OCI-M1 (cell line): Measurements from ENCODE around the gene LAMA3.
A peak's percentile ranks its signal among the peaks of the same experiment; 100 is the strongest.

Experiments
- DNase-seq: peaks from one replicate; lab custom pipeline; 2025; lab: John Stamatoyannopoulos, UW

LAMA3 gene

GRCh38 chr18:23765931-23766330 is 76.7 kb downstream of the LAMA3 start:
- DNase-seq, result no peak

DNA sequence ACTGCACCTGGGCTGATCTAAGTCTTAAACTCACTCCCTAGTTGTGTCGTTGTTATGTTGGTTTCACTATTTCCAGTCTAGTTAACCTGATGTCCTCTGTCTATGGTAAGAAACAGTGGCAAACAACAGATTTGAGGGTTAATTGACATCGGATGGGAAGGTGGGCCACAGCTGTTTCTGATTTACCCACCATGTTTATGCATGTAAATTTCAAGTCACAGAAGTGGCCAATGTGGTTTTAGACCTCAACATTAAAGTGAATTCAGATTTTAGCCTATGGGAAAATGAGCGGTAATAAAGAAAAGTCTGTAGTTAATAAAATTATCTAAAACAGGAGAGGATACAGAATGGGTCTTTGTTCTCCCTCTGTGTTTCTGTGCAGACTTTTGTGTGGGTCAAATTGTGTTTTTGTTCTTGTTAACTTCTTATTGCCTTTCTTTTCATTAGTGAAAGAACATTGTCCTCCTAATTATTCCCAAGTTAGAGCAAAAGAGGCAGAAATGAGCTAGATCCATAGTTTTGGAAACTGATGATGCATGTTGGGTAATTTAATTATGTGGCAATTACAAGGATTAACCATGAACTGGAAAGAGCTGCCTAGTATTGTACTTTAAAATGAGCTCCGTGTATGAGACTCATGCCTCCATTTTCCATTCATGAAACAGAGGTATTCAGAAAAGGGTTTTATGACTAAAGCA is 83.2 kb downstream of the LAMA3 start:
- no peak for DNase-seq

DNA sequence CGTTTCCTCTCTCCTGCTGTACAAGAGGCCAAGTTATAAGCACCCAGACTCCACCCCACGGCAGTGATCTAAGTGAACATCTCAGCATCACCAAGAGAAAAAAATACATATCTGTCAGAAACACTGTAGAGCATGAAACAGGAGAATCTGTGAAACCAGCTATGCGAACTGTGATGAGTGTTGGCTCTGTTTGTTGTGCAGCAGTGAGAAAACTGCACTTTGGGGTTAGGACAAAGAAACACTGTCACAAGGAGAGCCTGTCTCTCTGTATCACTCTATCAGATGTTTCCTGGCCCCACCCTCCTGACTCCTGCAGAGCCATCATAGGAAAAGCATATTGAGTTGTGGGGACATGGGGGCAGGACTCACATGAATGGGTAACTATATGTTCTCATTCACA is 87.1 kb downstream of the LAMA3 start:
- no peak for DNase-seq

- DNase-seq, result no peak
Measured at GRCh38 chr18:23778828-23779227, 89.6 kb downstream of the LAMA3 start.

DNA sequence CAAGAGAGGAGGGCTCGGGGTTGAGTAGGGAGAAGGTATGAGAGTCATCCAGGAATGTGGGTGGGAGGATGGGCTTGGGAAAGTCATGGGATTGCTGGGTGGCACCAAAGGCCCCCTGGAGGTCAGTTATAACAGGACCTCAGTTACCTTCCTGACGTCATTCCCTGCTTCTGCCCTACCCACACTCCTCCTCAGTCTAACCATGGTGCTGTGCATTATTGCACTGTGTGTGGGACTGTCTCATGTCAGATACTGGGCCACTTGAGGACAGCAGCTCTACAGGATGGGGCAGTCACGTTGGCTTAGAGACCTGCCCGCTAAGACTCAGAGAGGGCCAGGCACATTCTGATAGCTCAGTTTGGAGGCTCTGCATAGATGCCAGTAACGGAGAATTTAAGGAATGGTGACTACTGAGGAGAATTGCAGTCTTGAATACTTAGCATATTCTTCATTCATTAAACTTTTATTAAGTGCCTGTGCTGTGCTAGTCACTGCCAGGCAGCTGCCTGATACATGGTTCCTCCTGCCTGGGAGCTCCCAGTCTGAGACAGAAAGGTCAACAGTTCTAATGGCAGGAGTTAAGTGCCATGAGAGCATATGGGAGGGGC is 90.5 kb downstream of the LAMA3 start:
- DNase-seq, result no peak

GRCh38 chr18:23784832-23785245 is 95.6 kb downstream of the LAMA3 start:
- DNase-seq, result no peak

GRCh38 chr18:23793051-23793450 is 103.8 kb downstream of the LAMA3 start:
- DNase-seq, result no peak

DNA sequence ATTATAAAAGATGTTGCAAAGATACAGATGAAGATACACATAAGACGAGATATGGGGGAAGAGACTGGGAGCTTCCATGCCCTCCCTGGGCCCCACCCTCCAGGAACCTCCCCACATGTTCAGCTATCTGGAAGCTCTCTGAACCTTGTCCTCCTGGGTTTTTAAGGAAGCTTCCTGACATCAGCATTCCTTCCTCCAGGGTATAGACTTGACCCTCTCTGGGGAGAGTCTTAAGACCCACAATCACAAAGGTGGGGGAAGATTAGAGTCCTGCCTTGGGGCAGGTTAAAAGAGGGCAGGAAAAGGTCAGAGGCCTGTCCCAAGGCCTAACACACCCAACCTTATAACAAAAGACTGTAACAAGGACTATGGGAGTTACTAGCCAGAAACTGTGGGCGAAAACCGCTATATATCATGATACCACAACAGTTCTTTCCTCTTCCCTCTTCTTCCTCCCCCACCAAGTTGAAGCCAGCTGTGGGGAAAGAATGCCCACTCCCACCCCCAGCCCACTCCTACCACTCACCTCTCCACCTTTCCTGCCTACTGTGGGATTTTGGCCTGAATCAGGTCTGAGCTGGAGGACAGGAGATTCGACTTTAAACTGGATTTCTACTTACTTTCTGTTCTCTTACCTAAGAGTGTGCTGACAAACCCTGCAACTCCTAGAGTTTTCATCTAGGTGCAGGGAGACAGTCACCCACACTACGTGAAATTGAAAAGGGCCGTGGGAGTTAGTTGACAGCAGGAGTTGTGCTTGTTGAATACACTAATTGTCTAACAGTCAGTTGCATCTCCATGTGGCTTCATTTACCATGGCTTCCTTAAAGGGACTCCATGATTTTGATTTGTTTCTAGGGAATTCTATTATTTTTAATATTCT is 105.0 kb downstream of the LAMA3 start:
- DNase-seq, result no peak

- DNase-seq, result no peak
Measured at GRCh38 chr18:23798249-23798648, 109.0 kb downstream of the LAMA3 start.

GRCh38 chr18:23798824-23799223 is 109.6 kb downstream of the LAMA3 start:
- DNase-seq, result no peak

GRCh38 chr18:23799540-23799939 is 110.3 kb downstream of the LAMA3 start:
- no peak for DNase-seq

DNA sequence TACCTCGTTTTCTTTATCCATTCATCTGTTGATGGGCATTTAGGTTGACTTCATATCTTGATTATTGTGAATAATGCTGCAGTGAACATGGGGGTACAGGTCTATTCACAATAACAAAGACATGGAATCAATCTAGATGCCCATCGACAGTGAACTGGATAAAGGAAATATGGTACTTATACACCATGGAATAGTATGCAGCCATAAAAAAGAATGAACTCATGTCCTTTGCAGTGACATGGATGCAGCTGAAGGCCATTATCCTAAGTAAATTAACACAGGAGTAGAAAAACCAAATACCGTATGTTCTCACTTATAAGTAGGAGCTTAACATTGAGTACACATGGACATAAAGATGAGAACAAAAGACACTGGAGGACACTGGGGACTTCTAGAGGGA is 111.6 kb downstream of the LAMA3 start:
- DNase-seq, result no peak

DNA sequence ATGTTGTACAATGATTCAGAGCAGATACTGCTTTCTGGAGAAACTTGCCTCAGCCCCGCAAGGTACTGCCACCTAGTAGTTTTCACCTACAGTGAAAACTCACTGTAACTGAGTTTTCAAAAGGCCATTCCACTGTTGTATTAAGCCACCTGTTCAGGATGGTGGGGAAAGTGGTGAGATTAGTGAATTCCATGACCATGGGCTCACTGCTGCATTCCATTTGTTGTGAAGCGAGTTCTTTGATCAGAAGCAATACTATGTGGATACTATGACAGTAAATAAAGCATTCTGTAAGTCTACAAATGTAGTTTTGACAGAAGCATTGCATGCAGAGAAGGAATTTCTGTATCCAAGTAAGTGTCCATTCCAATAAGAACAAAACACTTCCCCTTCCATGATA is 113.6 kb downstream of the LAMA3 start:
- no peak for DNase-seq

GRCh38 chr18:23803755-23804154 is 114.5 kb downstream of the LAMA3 start:
- no peak for DNase-seq

GRCh38 chr18:23805898-23806297 is 116.6 kb downstream of the LAMA3 start:
- no peak for DNase-seq

DNA sequence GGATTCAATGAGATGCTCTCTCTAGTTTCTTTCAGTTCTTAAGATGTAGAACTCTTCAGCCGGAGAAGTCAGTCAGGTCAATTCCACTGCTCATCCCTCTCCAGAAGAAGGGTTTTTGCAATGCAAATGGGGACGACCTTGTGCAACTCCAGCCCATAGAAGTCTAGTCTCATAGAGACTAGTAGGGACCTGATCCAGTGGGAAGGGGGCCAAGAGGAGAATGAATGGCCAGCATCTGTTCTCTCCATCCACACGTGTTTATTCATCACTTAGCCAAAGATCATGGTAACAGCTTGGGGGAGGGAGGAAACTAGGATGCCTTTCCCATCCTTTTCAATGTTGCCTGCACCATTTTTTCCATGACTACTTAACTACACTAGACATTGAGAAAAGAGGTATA is 120.2 kb downstream of the LAMA3 start:
- DNase-seq, result no peak

DNA sequence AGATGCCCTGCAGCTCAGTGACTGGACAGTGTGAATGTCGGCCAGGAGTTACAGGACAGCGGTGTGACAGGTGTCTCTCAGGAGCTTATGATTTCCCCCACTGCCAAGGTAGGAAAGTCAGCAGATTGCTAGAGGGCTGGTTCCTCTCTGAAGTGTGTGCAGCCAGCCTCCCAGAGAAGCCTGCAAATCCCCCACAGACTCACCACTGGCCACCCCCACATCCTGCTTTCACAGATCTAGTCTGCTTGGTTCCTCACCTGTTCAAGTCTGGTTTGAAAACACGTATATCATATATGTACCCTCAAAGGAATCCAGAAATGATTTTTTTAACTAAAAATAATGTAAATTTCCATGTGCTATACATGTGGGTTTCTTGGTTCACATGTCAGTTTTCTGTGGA is 121.1 kb downstream of the LAMA3 start:
- DNase-seq, result no peak

DNA sequence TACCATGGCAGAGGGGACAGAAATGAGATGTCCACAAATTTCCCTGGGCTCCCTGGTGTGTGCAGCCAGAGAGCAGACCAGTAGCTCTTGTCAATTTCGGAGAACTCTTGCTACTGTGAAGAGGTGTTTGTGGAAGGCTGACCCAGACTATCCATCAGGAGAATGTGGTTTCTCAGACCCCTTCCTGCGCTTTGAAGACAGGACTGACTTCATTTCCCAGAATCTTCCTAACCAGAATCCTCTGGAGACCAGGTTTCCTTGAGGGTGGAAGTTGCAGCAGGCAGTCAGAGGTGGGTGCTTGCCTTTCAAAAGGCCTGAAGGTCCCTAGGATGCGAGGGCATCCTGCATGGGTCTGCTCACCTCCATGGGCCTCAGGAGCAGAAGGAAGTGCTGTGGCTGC is 121.9 kb downstream of the LAMA3 start:
- no peak for DNase-seq

GRCh38 chr18:23812546-23813440 is 123.5 kb downstream of the LAMA3 start:
- DNase-seq, result peak; percentile 74

DNA sequence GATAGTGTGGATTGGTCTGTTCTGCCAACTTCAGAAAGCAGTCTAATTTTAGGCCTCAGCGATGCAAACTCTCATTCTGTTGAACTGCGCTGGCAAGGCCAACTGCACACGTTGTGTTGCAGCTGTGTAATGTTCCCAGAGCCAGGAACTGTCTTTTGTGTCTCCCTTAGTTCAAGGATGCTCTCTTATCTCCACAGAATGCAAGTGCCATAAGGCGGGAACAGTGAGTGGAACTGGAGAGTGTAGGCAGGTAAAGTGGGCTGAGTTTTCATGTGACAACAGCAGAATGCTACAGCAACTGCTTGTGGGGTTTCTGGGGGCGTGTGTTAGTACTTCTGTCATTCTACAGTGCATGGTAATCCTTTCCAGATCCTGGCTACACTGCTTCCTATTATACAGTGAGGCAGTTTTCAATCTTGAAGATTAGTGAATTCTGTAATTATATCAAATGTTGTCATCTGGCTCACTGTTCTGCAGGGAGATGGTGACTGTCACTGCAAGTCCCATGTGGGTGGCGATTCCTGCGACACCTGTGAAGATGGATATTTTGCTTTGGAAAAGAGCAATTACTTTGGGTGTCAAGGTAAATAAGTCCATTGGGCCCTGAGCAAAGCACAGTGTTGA is 125.8 kb downstream of the LAMA3 start:
- no peak for DNase-seq

- no peak for DNase-seq
Measured at GRCh38 chr18:23816021-23816420, 126.8 kb downstream of the LAMA3 start.

GRCh38 chr18:23816740-23817139 is 127.5 kb downstream of the LAMA3 start:
- DNase-seq, result no peak
